ENCODE measurements around the gene CALML6. TPM values are rescaled to one million over a fixed set of nuclear protein-coding genes. Genes with fewer than 3 reads are reported as not detected.

Gene CALML6
- total RNA-seq, 2 experiments from 2014 or later: 0.45 TPM; not detected in 1

- no peaks in the 10 kb centered on the region for H3K27me3 Mint-ChIP-seq
- H3K36me3 Mint-ChIP-seq: no peaks in the 10 kb centered on the region
- no peak overlapping the region for H3K27ac Mint-ChIP-seq
- CTCF ChIA-PET: interaction anchor here (0.7 to 6.1 kb wide), 8 partner anchors 11 to 130 kb away, joined by 3 to 96 read pairs (median 14); no protein-coding TSS in a partner anchor
- no peak for ATAC-seq
- peak; percentile 40 for DNase-seq
- peaks cover 15% of the 10 kb centered on the region for H3K4me1 Mint-ChIP-seq
- no peak overlapping the region for H3K4me3 Mint-ChIP-seq
- no peaks in the 10 kb centered on the region for H3K9me3 Mint-ChIP-seq (ENCODE audit: low read depth)
These were observed 7.8 kb upstream of the CALML6 start for GRCh38 chr1:1907098-1907736.

- peak overlapping the region; percentile 75 for H3K27ac Mint-ChIP-seq
- ATAC-seq (no peak), DNase-seq (peak; percentile 64)
- no peaks in the 10 kb centered on the region for H3K27me3 Mint-ChIP-seq
- CTCF ChIA-PET: interaction anchor here (0.9 to 6.1 kb wide), 20 partner anchors 9 to 536 kb away, joined by 3 to 96 read pairs (median 5); partner anchors contain the start of gene TMEM52
- H3K4me3 Mint-ChIP-seq: peak overlapping the region; percentile 64
- peaks cover 15% of the 10 kb centered on the region for H3K4me1 Mint-ChIP-seq
- no peaks in the 10 kb centered on the region for H3K36me3 Mint-ChIP-seq
- no peaks in the 10 kb centered on the region for H3K9me3 Mint-ChIP-seq (ENCODE audit: low read depth)
These were observed 6.6 kb upstream of the CALML6 start for GRCh38 chr1:1908506-1908791.

- Mint-ChIP-seq H3K4me1 (peaks cover 15% of the 10 kb centered on the region), H3K27ac (peak overlapping the region; percentile 48), H3K27me3 (no peaks in the 10 kb centered on the region), H3K36me3 (no peaks in the 10 kb centered on the region), H3K4me3 (peak overlapping the region; percentile 73), H3K9me3 (ENCODE audit: low read depth) (no peaks in the 10 kb centered on the region)
- DNase-seq: no peak
- CTCF ChIA-PET: interaction anchor here (1.1 to 2.8 kb wide), 6 partner anchors 10 to 281 kb away, joined by 3 to 14 read pairs (median 4); partner anchors contain the start of gene TMEM52
- ATAC-seq: no peak
These were observed 5.0 kb upstream of the CALML6 start for GRCh38 chr1:1910033-1910465.

GRCh38 chr1:1910651-1911331 lies 4.3 kb upstream of the CALML6 start:
- DNase-seq: no peak
- ATAC-seq: no peak
- H3K4me3 Mint-ChIP-seq: no peak overlapping the region
- no peaks in the 10 kb centered on the region for H3K27me3 Mint-ChIP-seq
- H3K9me3 Mint-ChIP-seq (ENCODE audit: low read depth): no peaks in the 10 kb centered on the region
- no peaks in the 10 kb centered on the region for H3K36me3 Mint-ChIP-seq
- no peak overlapping the region for H3K27ac Mint-ChIP-seq
- H3K4me1 Mint-ChIP-seq: peaks cover 15% of the 10 kb centered on the region
- CTCF ChIA-PET: interaction anchor here (1.1 kb wide), 1 partner anchor 10 kb away, joined by 4 read pairs; no protein-coding TSS in a partner anchor

GRCh38 chr1:1911350-1912041 lies 3.6 kb upstream of the CALML6 start:
- no peak overlapping the region for H3K27ac Mint-ChIP-seq
- H3K4me3 Mint-ChIP-seq: no peak overlapping the region
- no peaks in the 10 kb centered on the region for H3K27me3 Mint-ChIP-seq
- CTCF ChIA-PET: interaction anchor here (1.1 kb wide), 1 partner anchor 11 kb away, joined by 4 read pairs; no protein-coding TSS in a partner anchor
- DNase-seq (no peak), ATAC-seq (no peak)
- peaks cover 10% of the 10 kb centered on the region for H3K4me1 Mint-ChIP-seq
- no peaks in the 10 kb centered on the region for H3K36me3 Mint-ChIP-seq
- H3K9me3 Mint-ChIP-seq (ENCODE audit: low read depth): no peaks in the 10 kb centered on the region

GRCh38 chr1:1914101-1914970 lies 724 bp upstream of the CALML6 start:
- Mint-ChIP-seq H3K36me3 (no peaks in the 10 kb centered on the region), H3K27ac (no peak overlapping the region), H3K27me3 (peaks cover 9% of the 10 kb centered on the region), H3K4me3 (no peak overlapping the region), H3K9me3 (ENCODE audit: low read depth) (no peaks in the 10 kb centered on the region), H3K4me1 (peaks cover 12% of the 10 kb centered on the region)
- DNase-seq (no peak), ATAC-seq (no peak)
- CTCF ChIA-PET: no interaction called here

GRCh38 chr1:1915911-1916840 lies 1.1 kb downstream of the CALML6 start:
- no peaks in the 10 kb centered on the region for H3K36me3 Mint-ChIP-seq
- peaks cover 6% of the 10 kb centered on the region for H3K4me1 Mint-ChIP-seq
- peak; percentile 40 for DNase-seq
- no peak overlapping the region for H3K4me3 Mint-ChIP-seq
- CTCF ChIA-PET: interaction anchor here (1.3 kb wide), 1 partner anchor 129 kb away, joined by 3 read pairs; no protein-coding TSS in a partner anchor
- peaks cover 9% of the 10 kb centered on the region for H3K27me3 Mint-ChIP-seq
- no peaks in the 10 kb centered on the region for H3K9me3 Mint-ChIP-seq (ENCODE audit: low read depth)
- ATAC-seq: no peak
- H3K27ac Mint-ChIP-seq: no peak overlapping the region

GRCh38 chr1:1916851-1917251 lies 1.8 kb downstream of the CALML6 start:
- Mint-ChIP-seq H3K4me3 (no peak overlapping the region), H3K27ac (no peak overlapping the region), H3K4me1 (peaks cover 6% of the 10 kb centered on the region), H3K36me3 (no peaks in the 10 kb centered on the region), H3K27me3 (peaks cover 9% of the 10 kb centered on the region), H3K9me3 (ENCODE audit: low read depth) (no peaks in the 10 kb centered on the region)
- no peak for DNase-seq
- CTCF ChIA-PET: interaction anchor here (1.0 kb wide), 1 partner anchor 8 kb away, joined by 5 read pairs; no protein-coding TSS in a partner anchor
- no peak for ATAC-seq

- Mint-ChIP-seq H3K27me3 (peaks cover 9% of the 10 kb centered on the region), H3K4me3 (no peak overlapping the region), H3K36me3 (no peaks in the 10 kb centered on the region), H3K9me3 (ENCODE audit: low read depth) (no peaks in the 10 kb centered on the region), H3K4me1 (peaks cover 6% of the 10 kb centered on the region), H3K27ac (no peak overlapping the region)
- DNase-seq (no peak), ATAC-seq (no peak)
- CTCF ChIA-PET: interaction anchor here (1.0 kb wide), 1 partner anchor 9 kb away, joined by 5 read pairs; no protein-coding TSS in a partner anchor
These were observed 2.4 kb downstream of the CALML6 start for GRCh38 chr1:1917304-1917976.

- CTCF ChIA-PET: interaction anchor here (1.0 kb wide), 1 partner anchor 9 kb away, joined by 5 read pairs; no protein-coding TSS in a partner anchor
- ATAC-seq: no peak
- H3K4me1 Mint-ChIP-seq: peaks cover 6% of the 10 kb centered on the region
- H3K27me3 Mint-ChIP-seq: peaks cover 9% of the 10 kb centered on the region
- no peaks in the 10 kb centered on the region for H3K36me3 Mint-ChIP-seq
- peak overlapping the region; percentile 28 for H3K4me3 Mint-ChIP-seq
- H3K9me3 Mint-ChIP-seq (ENCODE audit: low read depth): no peaks in the 10 kb centered on the region
- no peak overlapping the region for H3K27ac Mint-ChIP-seq
- DNase-seq: no peak
These were observed 3.2 kb downstream of the CALML6 start for GRCh38 chr1:1917995-1918900.

GRCh38 chr1:1918901-1919303 lies 3.8 kb downstream of the CALML6 start, which contains the start of gene TMEM52:
Gene TMEM52 (minus strand): TSS chr1:1919279. CDS start chr1:1919265, 14 bp downstream.
- Mint-ChIP-seq H3K9me3 (ENCODE audit: low read depth) (no peaks in the 10 kb centered on the region), H3K27ac (peak within 1 kb of the TSS; percentile 24), H3K27me3 (peaks cover 9% of the 10 kb centered on the region), H3K4me1 (peaks cover 6% of the 10 kb centered on the region), H3K4me3 (peak within 1 kb of the TSS; percentile 63), H3K36me3 (no peaks in the 10 kb centered on the region)
- ATAC-seq (peak; percentile 41), DNase-seq (no peak)
- CTCF ChIA-PET: interaction anchor here (2.9 kb wide), 1 partner anchor 10 kb away, joined by 12 read pairs; no protein-coding TSS in a partner anchor
